Stomach (tissue), 4 donors: ENCODE data around the gene BCL2.
A peak's percentile ranks its signal among the peaks of the same experiment; 100 is the strongest.

Source experiments
- POLR2A ChIP-seq, 4 donors: fragments of 450-650 bp; IDR thresholded peaks; one replicate each; pipeline ENCODE4 v1.6.1; 2016; ENCODE audit warnings: antibody characterized with exemption in 4 of 4, control low read depth in 2 of 4, mild to moderate bottlenecking in 1 of 4, moderate library complexity in 1 of 4
- TF ChIP-seq, protein P1 (sequence below), 7 experiments: fragments of 450-650 bp in 4 of 7; fragments of 200-600 bp in 3 of 7; sonication (generic) in 3 of 7; IDR thresholded peaks; one replicate each; pipeline ENCODE4 v1.5.1; 2016 to 2019; ENCODE audit warnings: antibody characterized with exemption in 7 of 7, control low read depth in 2 of 7, mild to moderate bottlenecking in 1 of 7

- TF ChIP-seq, protein P1, sequence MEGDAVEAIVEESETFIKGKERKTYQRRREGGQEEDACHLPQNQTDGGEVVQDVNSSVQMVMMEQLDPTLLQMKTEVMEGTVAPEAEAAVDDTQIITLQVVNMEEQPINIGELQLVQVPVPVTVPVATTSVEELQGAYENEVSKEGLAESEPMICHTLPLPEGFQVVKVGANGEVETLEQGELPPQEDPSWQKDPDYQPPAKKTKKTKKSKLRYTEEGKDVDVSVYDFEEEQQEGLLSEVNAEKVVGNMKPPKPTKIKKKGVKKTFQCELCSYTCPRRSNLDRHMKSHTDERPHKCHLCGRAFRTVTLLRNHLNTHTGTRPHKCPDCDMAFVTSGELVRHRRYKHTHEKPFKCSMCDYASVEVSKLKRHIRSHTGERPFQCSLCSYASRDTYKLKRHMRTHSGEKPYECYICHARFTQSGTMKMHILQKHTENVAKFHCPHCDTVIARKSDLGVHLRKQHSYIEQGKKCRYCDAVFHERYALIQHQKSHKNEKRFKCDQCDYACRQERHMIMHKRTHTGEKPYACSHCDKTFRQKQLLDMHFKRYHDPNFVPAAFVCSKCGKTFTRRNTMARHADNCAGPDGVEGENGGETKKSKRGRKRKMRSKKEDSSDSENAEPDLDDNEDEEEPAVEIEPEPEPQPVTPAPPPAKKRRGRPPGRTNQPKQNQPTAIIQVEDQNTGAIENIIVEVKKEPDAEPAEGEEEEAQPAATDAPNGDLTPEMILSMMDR (IDR thresholded peaks at IDR 0.05): no peak
- TF ChIP-seq POLR2A (IDR thresholded peaks at IDR 0.05): peak in 2 of 4 donors; percentile 45 to 65
These were observed 47.7 kb upstream of the BCL2 start, which contains the start of gene KDSR for GRCh38 chr18:63367053-63367953.
